A673 (cell line): ENCODE measurements around the gene AGBL4. TPM values are rescaled to one million over a fixed set of nuclear protein-coding genes. Genes with fewer than 3 reads are reported as not detected.

Source experiments
- BruUV-seq: library from RNA; stranded (reverse); fragments of 400-500 nt; replicated peaks from 2 replicates; lab custom pipeline; 2021; lab: Mats Ljungman, UMichigan
- CTCF ChIA-PET: fragments of 300-600 bp; sonication (Branson Sonifier 250); formaldehyde crosslinking; loops from one replicate; lab custom pipeline; 2022; ENCODE audit warnings: antibody characterized with exemption; lab: Charles Lee
- POLR2A ChIA-PET: fragments of 300-600 bp; sonication (Branson Sonifier 250); formaldehyde crosslinking; loops from one replicate; lab custom pipeline; 2022; ENCODE audit warnings: antibody characterized with exemption; ENCODE audit not compliant: low non-redundant PET; lab: Charles Lee
- DNase-seq: peaks from one replicate; pipeline ENCODE4 v3.0.0-alpha.2; 2015; ENCODE audit warnings: low spot score
- H3K27ac ChIP-seq: fragments of 200-600 bp; sonication (generic); 2 replicates; pipeline ENCODE4 v1.5.1; 2016; ENCODE audit warnings: mixed run types, low read depth, mild to moderate bottlenecking, mixed read lengths, antibody characterized with exemption, low read length; ENCODE audit not compliant: poor library complexity, severe bottlenecking
- H3K27me3 ChIP-seq: fragments of 200-600 bp; sonication (generic); replicated peaks from 2 replicates; pipeline ENCODE4 v1.6.1; 2017; ENCODE audit warnings: mixed run types, low read depth, mild to moderate bottlenecking, mixed read lengths, antibody characterized with exemption, low read length; ENCODE audit not compliant: insufficient read depth, poor library complexity
- H3K36me3 ChIP-seq: fragments of 200-600 bp; sonication (generic); 2 replicates; pipeline ENCODE4 v1.6.1; 2016; ENCODE audit warnings: mixed run types, mild to moderate bottlenecking, mixed read lengths, antibody characterized with exemption, low read length; ENCODE audit not compliant: insufficient read depth, poor library complexity, severe bottlenecking
- H3K4me1 ChIP-seq: fragments of 200-600 bp; sonication (generic); 2 replicates; pipeline ENCODE4 v1.6.1; 2017; ENCODE audit warnings: mixed run types, mild to moderate bottlenecking, mixed read lengths, antibody characterized with exemption, low read length; ENCODE audit not compliant: insufficient read depth, poor library complexity, severe bottlenecking
- H3K4me3 ChIP-seq: fragments of 200-600 bp; sonication (generic); 2 replicates; pipeline ENCODE4 v1.5.1; 2016; ENCODE audit warnings: low read depth, mixed run types, mild to moderate bottlenecking, mixed read lengths, low read length; ENCODE audit not compliant: poor library complexity, severe bottlenecking
- H3K9me3 ChIP-seq: fragments of 200-600 bp; sonication (generic); 2 replicates; pipeline ENCODE4 v1.6.1; 2016; ENCODE audit warnings: mixed run types, low read depth, mild to moderate bottlenecking, mixed read lengths, antibody characterized with exemption, low read length; ENCODE audit not compliant: poor library complexity, severe bottlenecking
- CTCF ChIP-seq: fragments of 300-800, 200-600 bp; sonication (generic); conservative IDR thresholded peaks from 2 replicates; pipeline ENCODE4 v1.5.1; 2017; ENCODE audit warnings: low read depth, mild to moderate bottlenecking, antibody characterized with exemption, low read length, moderate library complexity, mixed read lengths
- EZH2 ChIP-seq: fragments of 200-600 bp; sonication (generic); IDR thresholded peaks from 2 replicates; pipeline ENCODE4 v1.6.1; 2017; ENCODE audit warnings: borderline replicate concordance, low read depth, mild to moderate bottlenecking, mixed read lengths, antibody characterized with exemption, low read length; ENCODE audit not compliant: poor library complexity, severe bottlenecking
- intact Hi-C: fragments of 100-400 bp; cut with micrococcal nuclease; formaldehyde crosslinking; loops from one replicate; pipeline ENCODE4 v1.10.0; 2022; ENCODE audit not compliant: unreplicated experiment
- total RNA-seq: library from RNA; stranded (reverse); gene quantifications from 2 replicates; pipeline ENCODE4 v1.2.3, GENCODE V29; 2021

AGBL4 gene
- total RNA-seq, 1 experiment from 2014 or later, result 0.32 TPM

DNA sequence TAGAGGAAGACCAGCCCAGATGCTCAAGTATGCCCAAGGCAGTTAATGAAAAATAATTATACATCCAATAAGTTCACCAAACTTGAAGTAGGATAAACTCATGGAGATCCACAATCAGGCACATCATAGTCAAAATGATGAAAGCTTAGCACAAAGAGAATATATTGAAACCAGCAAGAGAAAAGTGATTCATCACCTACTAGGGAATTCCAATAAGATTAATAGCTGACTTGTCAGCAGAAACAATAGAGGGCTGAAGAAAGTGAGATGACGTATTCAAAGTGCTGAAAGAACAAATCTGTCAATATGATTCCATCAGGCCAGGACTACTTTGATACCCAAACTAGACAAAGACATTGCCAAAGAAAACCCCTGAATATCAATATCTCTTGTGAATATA is 995.4 kb downstream of the AGBL4 start:
- TF ChIP-seq EZH2, result no peak
- no peak for TF ChIP-seq CTCF
- Histone ChIP-seq H3K36me3 (no peaks in the 10 kb centered on the region), H3K9me3 (peaks cover 14% of the 10 kb centered on the region), H3K4me3 (no peak overlapping the region), H3K27me3 (no peaks in the 10 kb centered on the region), H3K27ac (no peak overlapping the region), H3K4me1 (peaks cover 12% of the 10 kb centered on the region)
- CTCF ChIA-PET, result no interaction called here
- intact Hi-C loops, result no loop called here
- no peak for DNase-seq
- POLR2A ChIA-PET, result no interaction called here
- BruUV-seq, result no TSS peak

- DNase-seq, result peak; percentile 80
- H3K4me1 ChIP-seq, result peaks cover 12% of the 10 kb centered on the region
- no TSS peak for BruUV-seq
- no peak overlapping the region for H3K4me3 ChIP-seq
- peak overlapping the region; percentile 46 for H3K27ac ChIP-seq
- ChIA-PET POLR2A (interaction anchor here (0.8 kb wide), 1 partner anchor 12 kb away, joined by 3 read pairs; no protein-coding TSS in a partner anchor), CTCF (no interaction called here)
- no peaks in the 10 kb centered on the region for H3K27me3 ChIP-seq
- TF ChIP-seq CTCF, result no peak
- no peak for TF ChIP-seq EZH2
- intact Hi-C loops, result no loop called here
- no peaks in the 10 kb centered on the region for H3K36me3 ChIP-seq
- H3K9me3 ChIP-seq, result peaks cover 14% of the 10 kb centered on the region
Observed at GRCh38 chr1:49026230-49026811, 997.4 kb downstream of the AGBL4 start.

GRCh38 chr1:49016030-49016977 is 1007.5 kb downstream of the AGBL4 start:
- no peak for DNase-seq
- ChIA-PET POLR2A (no interaction called here), CTCF (no interaction called here)
- BruUV-seq, result no TSS peak
- no peak for TF ChIP-seq EZH2
- peak; percentile 45 for TF ChIP-seq CTCF
- intact Hi-C loops, result no loop called here
- no peaks in the 10 kb centered on the region for H3K9me3 ChIP-seq
- H3K4me1 ChIP-seq, result no peaks in the 10 kb centered on the region
- no peaks in the 10 kb centered on the region for H3K36me3 ChIP-seq
- H3K4me3 ChIP-seq, result no peak overlapping the region
- H3K27ac ChIP-seq, result no peak overlapping the region
- no peaks in the 10 kb centered on the region for H3K27me3 ChIP-seq
